Measurements from ENCODE around the gene FLNC. TPM values are rescaled to one million over a fixed set of nuclear protein-coding genes. Genes with fewer than 3 reads are reported as not detected.

FLNC gene
- total and polyA plus RNA-seq, 9 of the 15 experiments (the other 6 are each of a cell fraction or from before 2014, with no cell fraction given), result 0.90 to 155 (median 28.8) TPM

- TF ChIP-seq USF1 (CRISPR knock-in tag; IDR thresholded peaks at IDR 0.05), result no peak
- peak; percentile 61 for TF ChIP-seq CREM (IDR thresholded peaks at IDR 0.05; ENCODE audit: low read depth)
- TF ChIP-seq FOXJ2 (tag; IDR thresholded peaks at IDR 0.05), result no peak
- peak in 1 of 2 experiments; percentile 43 for TF ChIP-seq E2F6 (IDR thresholded peaks at IDR 0.05; ENCODE audit: borderline replicate concordance in 1 of 2, extremely low read depth in 1 of 2, insufficient read depth in 1 of 2, insufficient read length in 1 of 2, low read depth in 1 of 2, low read length in 1 of 2, poor library complexity in 1 of 2, severe bottlenecking in 1 of 2)
- TF ChIP-seq MIER1 (IDR thresholded peaks at IDR 0.05; ENCODE audit: low read depth), result peak; percentile 75; the same call in 1 of the 2 replicates
- TF ChIP-seq ZNF586 (CRISPR knock-in tag; conservative IDR thresholded peaks at IDR 0.05), result no peak
- TF ChIP-seq RB1 (IDR thresholded peaks at IDR 0.05; ENCODE audit: low read depth), result peak; percentile 81; the same call in 1 of the 2 replicates
- no peak for TF ChIP-seq RERE (CRISPR knock-in tag; IDR thresholded peaks at IDR 0.05; ENCODE audit: borderline replicate concordance)
- TF ChIP-seq ZNF444 (CRISPR knock-in tag; IDR thresholded peaks at IDR 0.05), result no peak
- TF ChIP-seq CBX5 (IDR thresholded peaks at IDR 0.05; ENCODE audit: borderline replicate concordance, low read depth), result peak; percentile 100
- TF ChIP-seq RBM39 (optimal IDR thresholded peaks at IDR 0.05; ENCODE audit: low read depth, low read length), result peak; percentile 51
- peak; percentile 69; the same call in 1 of the 2 replicates for TF ChIP-seq ARID2 (IDR thresholded peaks at IDR 0.05)
- TF ChIP-seq KDM4B (IDR thresholded peaks at IDR 0.05; ENCODE audit: borderline replicate concordance in 2 of 2, low read depth in 1 of 2), result peak in 1 of 2 experiments; percentile 55; a peak in 1 of 4 replicates
- TF ChIP-seq CBX8 (IDR thresholded peaks at IDR 0.05; ENCODE audit: borderline replicate concordance, extremely low read depth, low read depth, low read length, poor library complexity, severe bottlenecking), result no peak
- no peak; the same call in 1 of the 2 replicates for TF ChIP-seq MEF2A (IDR thresholded peaks at IDR 0.05; ENCODE audit: control insufficient read depth, low read depth, low read length)
- 0 out of 2 replicates have a peak, but pooled peaks have one; percentile 42 for TF ChIP-seq CBFB (CRISPR knock-in tag; IDR thresholded peaks at IDR 0.05)
These were observed 53.6 kb downstream of the FLNC start (continued) for GRCh38 chr7:128883622-128884448.
